ENCODE results near the gene RBBP8NL. TPM values are rescaled to one million over a fixed set of nuclear protein-coding genes. Genes with fewer than 3 reads are reported as not detected.

The RBBP8NL gene
- total RNA-seq, 2 donors from 2014 or later, result 0.40 TPM; not detected in 1

DNA sequence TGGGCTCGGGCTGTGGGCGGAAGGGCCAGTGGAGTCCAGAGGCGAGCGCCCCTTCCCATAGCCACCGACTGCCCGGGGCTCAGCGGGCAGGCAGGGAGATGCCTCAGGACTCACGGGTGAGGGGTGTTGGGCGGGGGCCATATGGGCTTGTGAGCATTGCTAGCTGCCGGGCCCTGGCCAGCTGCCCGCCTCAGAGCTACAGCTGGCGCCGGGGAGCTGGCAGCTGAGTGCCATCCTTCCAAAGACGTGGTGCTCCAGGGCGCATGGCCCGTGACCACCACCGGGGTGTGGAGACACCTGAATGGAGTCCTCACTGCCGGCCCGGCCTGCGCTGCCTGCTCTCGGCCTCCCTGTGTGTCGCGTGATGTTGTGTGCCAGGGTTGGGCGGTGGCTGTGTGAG is 10.6 kb upstream of the RBBP8NL start:
- Histone ChIP-seq H3K9me3 (ENCODE audit: control insufficient read depth, low read length) (no peaks in the 10 kb centered on the region), H3K4me3 (ENCODE audit: low read length) (no peak overlapping the region), H3K4me1 (ENCODE audit: control insufficient read depth, insufficient read depth, low read length) (no peaks in the 10 kb centered on the region), H3K36me3 (ENCODE audit: control insufficient read depth, insufficient read depth, low read length) (no peaks in the 10 kb centered on the region), H3K9ac (ENCODE audit: extremely low read depth, low read length, poor library complexity, severe bottlenecking) (no peak overlapping the region), H3K27me3 (ENCODE audit: control insufficient read depth, insufficient read depth, low read length, poor library complexity, severe bottlenecking) (no peaks in the 10 kb centered on the region), H3K27ac (ENCODE audit: low read depth, low read length) (no peak overlapping the region)
- TF ChIP-seq, protein P1, sequence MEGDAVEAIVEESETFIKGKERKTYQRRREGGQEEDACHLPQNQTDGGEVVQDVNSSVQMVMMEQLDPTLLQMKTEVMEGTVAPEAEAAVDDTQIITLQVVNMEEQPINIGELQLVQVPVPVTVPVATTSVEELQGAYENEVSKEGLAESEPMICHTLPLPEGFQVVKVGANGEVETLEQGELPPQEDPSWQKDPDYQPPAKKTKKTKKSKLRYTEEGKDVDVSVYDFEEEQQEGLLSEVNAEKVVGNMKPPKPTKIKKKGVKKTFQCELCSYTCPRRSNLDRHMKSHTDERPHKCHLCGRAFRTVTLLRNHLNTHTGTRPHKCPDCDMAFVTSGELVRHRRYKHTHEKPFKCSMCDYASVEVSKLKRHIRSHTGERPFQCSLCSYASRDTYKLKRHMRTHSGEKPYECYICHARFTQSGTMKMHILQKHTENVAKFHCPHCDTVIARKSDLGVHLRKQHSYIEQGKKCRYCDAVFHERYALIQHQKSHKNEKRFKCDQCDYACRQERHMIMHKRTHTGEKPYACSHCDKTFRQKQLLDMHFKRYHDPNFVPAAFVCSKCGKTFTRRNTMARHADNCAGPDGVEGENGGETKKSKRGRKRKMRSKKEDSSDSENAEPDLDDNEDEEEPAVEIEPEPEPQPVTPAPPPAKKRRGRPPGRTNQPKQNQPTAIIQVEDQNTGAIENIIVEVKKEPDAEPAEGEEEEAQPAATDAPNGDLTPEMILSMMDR (conservative IDR thresholded peaks at IDR 0.05), result peak; percentile 54
- Mint-ChIP-seq H3K27me3 (ENCODE audit: insufficient read depth) (peaks cover 5% of the 10 kb centered on the region), H3K36me3 (ENCODE audit: low read depth) (no peaks in the 10 kb centered on the region), H3K4me3 (no peak overlapping the region), H3K4me1 (no peaks in the 10 kb centered on the region), H3K27ac (peak overlapping the region; percentile 61), H3K9me3 (no peaks in the 10 kb centered on the region)
- no peak for DNase-seq
- 92 to 95% methylated on average over 17 to 24 of the region's 24 CpGs for WGBS, 2 experiments (ENCODE audit: insufficient coverage in 1 of 2, insufficient read length in 1 of 2)

- no peaks in the 10 kb centered on the region for H3K9me3 Mint-ChIP-seq
- H3K4me3 Mint-ChIP-seq, result no peak overlapping the region
- 90 to 94% methylated on average over 10 to 12 of the region's 12 CpGs for WGBS, 2 experiments (ENCODE audit: insufficient coverage in 1 of 2, insufficient read length in 1 of 2)
- no peak overlapping the region for H3K27ac ChIP-seq (ENCODE audit: low read depth, low read length)
- no peaks in the 10 kb centered on the region for H3K27me3 ChIP-seq (ENCODE audit: control insufficient read depth, insufficient read depth, low read length, poor library complexity, severe bottlenecking)
- no peaks in the 10 kb centered on the region for H3K4me1 Mint-ChIP-seq
- no peaks in the 10 kb centered on the region for H3K36me3 ChIP-seq (ENCODE audit: control insufficient read depth, insufficient read depth, low read length)
- H3K9me3 ChIP-seq (ENCODE audit: control insufficient read depth, low read length), result no peaks in the 10 kb centered on the region
- no peaks in the 10 kb centered on the region for H3K4me1 ChIP-seq (ENCODE audit: control insufficient read depth, insufficient read depth, low read length)
- DNase-seq, result no peak
- H3K27ac Mint-ChIP-seq, result no peak overlapping the region
- H3K36me3 Mint-ChIP-seq (ENCODE audit: low read depth), result no peaks in the 10 kb centered on the region
- TF ChIP-seq, protein P1 (conservative IDR thresholded peaks at IDR 0.05), result no peak
- H3K4me3 ChIP-seq (ENCODE audit: low read length), result no peak overlapping the region
- H3K27me3 Mint-ChIP-seq (ENCODE audit: insufficient read depth), result peaks cover 5% of the 10 kb centered on the region
- H3K9ac ChIP-seq (ENCODE audit: extremely low read depth, low read length, poor library complexity, severe bottlenecking), result no peak overlapping the region
Measured at GRCh38 chr20:62437496-62437895, 10.2 kb upstream of the RBBP8NL start.

DNA sequence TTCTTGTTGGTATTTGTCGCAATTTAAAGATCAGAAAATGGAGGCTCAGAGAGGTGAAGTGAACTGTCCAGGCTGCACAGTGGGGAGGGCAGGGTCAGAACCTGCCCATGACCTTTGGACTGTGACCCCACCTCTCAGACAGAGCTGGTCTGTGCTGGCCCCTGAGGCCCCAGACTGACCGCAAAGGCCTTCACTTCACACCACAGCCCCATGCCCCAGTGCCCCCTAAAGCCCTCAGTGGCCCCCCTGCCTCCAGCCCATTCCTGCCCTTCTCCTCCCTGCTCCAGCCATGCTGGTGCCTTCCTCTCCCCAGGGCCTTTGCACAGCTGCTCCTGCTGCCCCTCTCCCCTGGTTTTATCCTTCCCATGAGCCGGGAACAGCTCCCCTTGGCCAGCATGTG is 9.4 kb upstream of the RBBP8NL start:
- no peaks in the 10 kb centered on the region for H3K9me3 ChIP-seq (ENCODE audit: control insufficient read depth, low read length)
- 94 to 100% methylated on average over 2 to 3 of the region's 3 CpGs for WGBS, 2 experiments (ENCODE audit: insufficient coverage in 1 of 2, insufficient read length in 1 of 2)
- Mint-ChIP-seq H3K27me3 (ENCODE audit: insufficient read depth) (peaks cover 5% of the 10 kb centered on the region), H3K4me3 (no peak overlapping the region), H3K27ac (no peak overlapping the region), H3K36me3 (ENCODE audit: low read depth) (no peaks in the 10 kb centered on the region), H3K4me1 (no peaks in the 10 kb centered on the region), H3K9me3 (no peaks in the 10 kb centered on the region)
- H3K36me3 ChIP-seq (ENCODE audit: control insufficient read depth, insufficient read depth, low read length), result no peaks in the 10 kb centered on the region
- H3K4me1 ChIP-seq (ENCODE audit: control insufficient read depth, insufficient read depth, low read length), result no peaks in the 10 kb centered on the region
- no peak overlapping the region for H3K27ac ChIP-seq (ENCODE audit: low read depth, low read length)
- H3K27me3 ChIP-seq (ENCODE audit: control insufficient read depth, insufficient read depth, low read length, poor library complexity, severe bottlenecking), result no peaks in the 10 kb centered on the region
- no peak overlapping the region for H3K4me3 ChIP-seq (ENCODE audit: low read length)
- TF ChIP-seq, protein P1 (conservative IDR thresholded peaks at IDR 0.05), result no peak
- no peak overlapping the region for H3K9ac ChIP-seq (ENCODE audit: extremely low read depth, low read length, poor library complexity, severe bottlenecking)
- no peak for DNase-seq
